ENCODE measurements around the gene PPIA.

The PPIA gene

DNA sequence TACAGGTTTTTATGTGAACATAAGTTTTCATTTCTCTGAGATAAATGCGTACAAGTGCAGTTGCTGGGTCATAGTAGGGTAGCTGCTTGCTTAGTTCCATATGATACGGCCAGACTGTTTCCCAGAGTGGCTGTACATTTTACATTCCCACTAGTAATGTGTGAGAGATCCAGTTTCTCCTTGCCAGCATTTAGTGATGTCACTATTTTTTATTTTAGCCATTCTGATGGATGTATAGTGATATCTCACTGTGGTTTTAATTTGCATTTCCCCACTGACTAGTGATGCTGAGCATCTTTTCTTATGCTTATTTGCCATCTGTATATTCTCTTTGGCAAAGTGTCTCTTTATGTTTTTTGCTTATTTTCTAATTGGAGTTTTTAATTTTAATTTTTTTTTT is 43.7 kb upstream of the PPIA start:
- TF ChIP-seq, protein P1, sequence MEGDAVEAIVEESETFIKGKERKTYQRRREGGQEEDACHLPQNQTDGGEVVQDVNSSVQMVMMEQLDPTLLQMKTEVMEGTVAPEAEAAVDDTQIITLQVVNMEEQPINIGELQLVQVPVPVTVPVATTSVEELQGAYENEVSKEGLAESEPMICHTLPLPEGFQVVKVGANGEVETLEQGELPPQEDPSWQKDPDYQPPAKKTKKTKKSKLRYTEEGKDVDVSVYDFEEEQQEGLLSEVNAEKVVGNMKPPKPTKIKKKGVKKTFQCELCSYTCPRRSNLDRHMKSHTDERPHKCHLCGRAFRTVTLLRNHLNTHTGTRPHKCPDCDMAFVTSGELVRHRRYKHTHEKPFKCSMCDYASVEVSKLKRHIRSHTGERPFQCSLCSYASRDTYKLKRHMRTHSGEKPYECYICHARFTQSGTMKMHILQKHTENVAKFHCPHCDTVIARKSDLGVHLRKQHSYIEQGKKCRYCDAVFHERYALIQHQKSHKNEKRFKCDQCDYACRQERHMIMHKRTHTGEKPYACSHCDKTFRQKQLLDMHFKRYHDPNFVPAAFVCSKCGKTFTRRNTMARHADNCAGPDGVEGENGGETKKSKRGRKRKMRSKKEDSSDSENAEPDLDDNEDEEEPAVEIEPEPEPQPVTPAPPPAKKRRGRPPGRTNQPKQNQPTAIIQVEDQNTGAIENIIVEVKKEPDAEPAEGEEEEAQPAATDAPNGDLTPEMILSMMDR (IDR thresholded peaks at IDR 0.05) = no peak
- Histone ChIP-seq H3K27ac (no peak overlapping the region), H3K4me3 (no peak overlapping the region)
- no peak for DNase-seq (ENCODE audit: low spot score)

DNA sequence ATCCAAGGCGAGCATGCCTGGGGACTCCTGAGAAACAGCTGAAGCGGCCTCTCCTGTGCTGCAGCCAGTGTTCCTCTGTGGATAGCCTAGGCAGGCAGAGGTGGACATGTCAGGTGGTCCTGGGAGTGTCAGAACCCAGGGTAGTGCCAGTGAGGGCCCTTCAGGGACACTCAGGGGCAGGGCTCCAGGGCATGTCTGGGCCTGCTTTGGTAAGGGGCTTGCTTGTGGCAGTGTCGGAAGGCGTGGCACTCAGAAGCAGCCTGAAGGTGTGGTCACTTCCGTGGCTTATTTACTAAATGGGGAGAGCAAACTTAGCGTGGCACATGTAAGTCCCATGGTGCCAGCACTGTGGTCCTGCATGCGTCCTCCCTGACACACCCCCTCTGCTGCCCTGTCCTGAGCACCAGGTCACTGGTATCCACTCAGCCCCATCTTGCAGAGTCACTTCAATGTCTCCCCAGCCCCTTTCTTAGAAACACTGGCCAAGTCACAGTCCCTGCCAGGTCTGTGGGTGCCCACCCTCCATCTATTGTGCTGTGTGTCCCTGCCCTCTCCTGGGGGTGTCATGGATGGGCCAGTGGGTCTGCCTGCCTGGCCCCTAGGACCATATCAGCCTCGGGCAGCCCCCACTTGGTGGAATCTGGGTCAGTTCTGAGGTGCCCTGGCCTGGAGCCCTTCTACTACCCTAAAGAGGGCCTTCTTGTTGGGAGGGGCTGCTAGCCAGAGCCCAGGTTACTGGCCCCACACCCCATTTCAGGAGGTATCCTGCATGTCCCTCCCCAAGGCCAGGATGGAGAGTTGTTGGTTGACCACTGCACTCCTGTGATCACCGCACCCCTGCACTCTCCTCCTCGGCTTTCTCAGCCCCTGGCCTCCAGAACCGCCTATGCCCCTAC is 41.4 kb upstream of the PPIA start:
- Histone ChIP-seq H3K27ac (peak overlapping the region; percentile 41 to 48), H3K4me3 (no peak overlapping the region)
- DNase-seq (ENCODE audit: low spot score) = no peak
- TF ChIP-seq, protein P1 (IDR thresholded peaks at IDR 0.05) = no peak

GRCh38 chr7:44755698-44756627 is 40.5 kb upstream of the PPIA start:
- TF ChIP-seq, protein P1 (IDR thresholded peaks at IDR 0.05) = no peak
- peak; percentile 71 for DNase-seq (ENCODE audit: low spot score)
- Histone ChIP-seq H3K4me3 (no peak overlapping the region), H3K27ac (peak overlapping the region; percentile 41 to 48)

- Histone ChIP-seq H3K4me3 (no peak overlapping the region), H3K27ac (no peak overlapping the region)
- TF ChIP-seq, protein P1 (IDR thresholded peaks at IDR 0.05) = no peak
- DNase-seq (ENCODE audit: low spot score) = no peak
Observed at GRCh38 chr7:44756904-44757303, 39.6 kb upstream of the PPIA start.

- TF ChIP-seq, protein P1 (IDR thresholded peaks at IDR 0.05) = no peak
- H3K27ac ChIP-seq = no peak overlapping the region
- DNase-seq (ENCODE audit: low spot score) = no peak
- no peak overlapping the region for H3K4me3 ChIP-seq
Observed at GRCh38 chr7:44757311-44757710, 39.2 kb upstream of the PPIA start.

DNA sequence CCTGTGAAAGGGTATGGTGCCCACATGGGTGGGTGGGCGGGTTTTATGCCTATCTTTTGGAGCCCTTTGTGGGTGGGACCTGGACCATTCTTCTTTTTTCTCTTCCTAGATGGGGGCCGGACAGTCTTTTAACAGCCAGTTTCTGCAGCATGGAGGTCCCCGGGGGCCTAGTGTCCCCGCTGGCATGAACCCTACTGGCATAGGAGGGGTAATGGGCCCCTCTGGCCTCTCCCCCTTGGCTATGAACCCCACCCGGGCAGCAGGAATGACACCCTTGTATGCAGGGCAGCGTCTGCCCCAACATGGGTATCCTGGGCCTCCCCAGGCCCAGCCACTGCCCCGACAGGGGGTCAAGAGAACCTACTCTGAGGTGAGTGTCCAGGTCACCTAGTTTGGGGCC is 38.7 kb upstream of the PPIA start:
- DNase-seq (ENCODE audit: low spot score) = no peak
- no peak overlapping the region for H3K27ac ChIP-seq
- no peak overlapping the region for H3K4me3 ChIP-seq
- TF ChIP-seq, protein P1 (IDR thresholded peaks at IDR 0.05) = no peak
